NCI-H187 treated with DMSO at 0.1 percent for 48 hours (cell line): Measurements from ENCODE around the gene TMEM174.

Source experiments
- DNase-seq: peaks from one replicate; lab custom pipeline; 2025; lab: John Stamatoyannopoulos, UW

Gene TMEM174

GRCh38 chr5:73172951-73173350 lies at the start of gene TMEM174:
Gene TMEM174 (plus strand): TSS chr5:73173193. CDS start chr5:73173244, 51 bp downstream.
- no peak for DNase-seq

GRCh38 chr5:73125289-73125688 lies 47.7 kb upstream of the TMEM174 start:
- no peak for DNase-seq

GRCh38 chr5:73126381-73126780 lies 46.6 kb upstream of the TMEM174 start:
- DNase-seq = no peak

GRCh38 chr5:73126957-73127356 lies 46.0 kb upstream of the TMEM174 start:
- no peak for DNase-seq

DNA sequence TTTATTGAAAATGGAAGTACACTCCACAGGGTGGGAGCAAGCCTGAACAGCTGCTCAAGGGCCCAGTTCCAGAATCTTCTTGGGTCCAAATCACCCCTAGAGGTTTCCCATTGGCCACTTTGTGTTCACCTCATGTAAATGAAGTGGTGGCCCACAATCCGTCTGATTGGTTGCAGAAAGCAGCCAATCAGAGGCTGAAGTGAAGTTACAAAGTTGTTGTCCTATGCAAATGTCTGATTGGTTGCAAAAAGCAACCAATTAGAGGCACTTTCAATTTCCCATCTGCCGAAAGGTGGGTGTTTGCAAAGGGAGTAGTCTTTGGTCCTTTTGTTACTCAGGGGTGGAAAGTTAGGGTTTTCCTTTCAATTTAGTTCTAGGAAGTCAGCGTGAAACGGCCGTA lies 43.9 kb upstream of the TMEM174 start:
- no peak for DNase-seq

GRCh38 chr5:73130811-73131210 lies 42.2 kb upstream of the TMEM174 start:
- DNase-seq = no peak

DNA sequence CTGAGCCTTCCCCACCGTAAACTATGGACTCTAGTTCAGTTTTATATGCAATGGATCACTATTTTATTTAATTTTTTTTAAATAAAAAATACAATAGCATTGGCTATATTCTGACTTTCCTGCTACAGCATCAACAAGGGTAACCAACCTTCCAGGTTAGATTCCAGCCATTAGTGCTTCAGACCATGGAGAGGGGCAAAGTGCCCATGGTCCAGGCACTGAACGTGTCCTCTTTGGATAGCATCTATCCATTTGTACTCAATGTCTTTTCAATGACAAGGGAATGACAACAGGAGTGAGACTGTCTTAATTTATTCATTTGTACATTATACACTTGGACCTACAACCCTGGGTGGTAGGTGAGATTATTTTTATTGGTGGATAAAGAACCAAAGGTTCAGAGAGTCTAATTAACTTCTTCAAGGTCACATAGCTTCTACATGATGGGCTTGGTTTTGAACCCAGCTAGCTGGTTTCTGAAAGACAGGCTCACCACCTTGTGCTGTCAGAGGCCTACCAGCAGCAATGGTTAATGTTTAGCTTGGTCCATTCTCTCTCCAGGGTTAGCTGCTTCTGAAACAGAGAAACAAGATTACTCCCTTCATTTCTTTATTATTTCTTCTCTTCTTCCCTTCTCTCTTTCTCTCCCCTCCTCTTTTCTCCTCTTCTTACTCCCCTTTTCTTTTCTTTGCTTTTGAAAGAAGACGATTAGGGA lies 41.1 kb upstream of the TMEM174 start:
- DNase-seq = no peak

DNA sequence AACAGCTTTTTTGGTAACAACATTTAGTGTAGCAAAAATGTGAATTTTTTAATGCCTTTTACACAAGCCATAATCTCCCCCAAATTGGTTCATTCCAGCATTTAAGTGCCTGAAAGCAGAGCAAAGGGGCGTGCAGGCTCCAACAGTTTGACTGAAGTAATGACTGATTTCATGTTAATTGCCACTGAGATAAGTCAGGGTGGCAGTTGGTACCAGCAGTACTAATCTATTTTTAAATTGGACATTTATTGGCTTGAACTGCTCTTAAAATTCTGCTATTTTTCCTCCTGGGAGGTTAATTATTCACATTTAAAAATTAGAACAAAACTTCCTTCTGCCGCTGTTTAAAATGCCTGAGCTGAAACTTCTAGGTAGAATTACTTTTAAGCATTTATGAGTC lies 40.2 kb upstream of the TMEM174 start:
- DNase-seq = no peak

GRCh38 chr5:73135021-73135420 lies 38.0 kb upstream of the TMEM174 start:
- DNase-seq = no peak

DNA sequence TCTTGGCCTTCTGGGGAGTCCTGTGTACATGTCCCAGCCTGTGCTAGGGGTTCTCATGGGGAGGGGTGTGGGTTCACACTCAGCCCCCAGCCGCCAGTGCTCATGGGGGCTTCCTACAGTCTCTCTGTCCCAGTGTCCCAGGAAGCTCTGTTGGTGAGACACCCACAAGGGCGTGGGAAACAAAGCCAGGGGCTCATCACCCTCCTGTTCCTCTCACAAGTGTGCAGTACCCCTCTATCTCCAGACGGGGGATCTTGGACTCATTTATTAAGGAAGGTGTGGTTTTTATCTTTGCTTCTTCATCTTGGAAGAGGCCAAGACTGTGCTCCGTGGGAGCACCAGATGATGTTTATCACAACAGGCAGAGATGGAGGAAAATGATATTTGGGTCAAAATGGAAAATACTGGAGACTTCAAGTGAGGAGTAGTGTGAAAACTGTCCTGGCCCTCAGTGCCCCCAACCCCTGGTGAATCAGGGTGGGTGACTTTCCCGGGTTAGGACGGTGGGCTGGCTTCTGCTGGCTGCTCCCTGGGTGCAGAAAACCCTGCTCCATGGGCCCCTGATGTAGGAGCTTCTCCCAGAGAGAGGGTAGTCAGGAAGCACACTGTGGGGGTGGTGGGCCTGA lies 37.5 kb upstream of the TMEM174 start:
- DNase-seq = no peak

DNA sequence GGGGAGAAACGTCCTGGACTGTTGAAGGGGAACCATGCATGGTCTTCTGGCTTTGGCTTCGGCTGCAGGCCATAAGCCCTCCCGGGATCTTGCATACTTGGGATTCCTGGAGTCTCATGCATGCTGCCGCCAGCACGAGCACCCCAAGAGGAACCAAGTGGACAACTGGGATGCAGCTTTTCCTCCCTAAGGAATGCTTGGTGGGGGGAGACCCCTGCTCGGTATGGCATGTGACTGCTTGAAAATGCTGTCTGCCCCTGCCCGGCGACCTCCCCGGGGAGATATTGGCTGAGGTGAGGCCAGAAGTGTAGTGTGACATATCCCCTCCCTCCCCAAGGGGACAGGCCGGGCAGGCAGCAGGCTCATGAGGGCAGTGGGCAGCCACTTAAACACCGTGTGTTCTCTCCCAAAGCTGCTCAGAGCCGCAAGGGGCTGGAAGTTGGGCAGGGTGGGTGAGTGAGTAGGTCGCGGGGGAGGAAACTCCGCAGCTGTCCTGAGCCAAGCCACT lies 36.9 kb upstream of the TMEM174 start:
- no peak for DNase-seq

- no peak for DNase-seq
These were observed 35.1 kb upstream of the TMEM174 start for GRCh38 chr5:73137563-73138530.

GRCh38 chr5:73139485-73139884 lies 33.5 kb upstream of the TMEM174 start:
- no peak for DNase-seq

DNA sequence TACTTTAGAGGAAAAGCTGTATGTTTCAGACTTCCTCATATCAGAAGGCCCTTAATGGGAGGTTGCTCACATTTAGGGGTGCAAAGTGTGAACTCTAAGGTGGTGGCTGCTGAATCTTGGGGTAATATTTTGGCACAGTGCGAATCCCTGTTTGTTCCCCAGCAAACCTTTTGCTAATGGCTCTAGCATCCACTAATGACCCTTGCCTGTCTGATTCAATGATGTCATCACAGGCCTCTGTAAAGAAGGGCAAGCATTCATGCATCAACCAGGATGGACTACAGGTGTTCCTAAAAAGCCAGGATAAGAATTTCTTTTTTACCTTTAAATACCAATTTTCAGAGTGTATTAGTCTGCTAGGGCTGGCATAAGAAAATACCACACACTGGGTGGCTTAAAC lies 32.2 kb upstream of the TMEM174 start:
- no peak for DNase-seq

DNA sequence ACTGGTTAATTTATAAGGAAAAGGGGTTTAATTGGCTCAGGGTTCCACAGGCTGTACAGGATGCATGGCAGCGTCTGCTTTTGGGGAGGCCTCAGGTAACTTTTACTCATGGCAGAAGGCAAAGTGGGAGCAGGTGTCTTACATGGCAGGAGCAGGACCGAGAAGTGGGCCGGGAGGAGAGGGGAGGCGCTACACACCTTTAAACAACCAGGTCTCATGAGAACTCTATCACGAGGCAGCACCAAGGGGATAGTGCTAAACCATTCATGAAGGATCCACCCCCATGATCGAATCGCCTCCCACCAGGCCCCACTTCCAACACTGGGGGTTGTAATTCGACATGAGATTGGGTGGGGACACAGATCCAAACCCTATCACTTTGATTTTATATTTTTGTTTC lies 31.0 kb upstream of the TMEM174 start:
- no peak for DNase-seq

GRCh38 chr5:73143716-73144115 lies 29.3 kb upstream of the TMEM174 start:
- no peak for DNase-seq

DNA sequence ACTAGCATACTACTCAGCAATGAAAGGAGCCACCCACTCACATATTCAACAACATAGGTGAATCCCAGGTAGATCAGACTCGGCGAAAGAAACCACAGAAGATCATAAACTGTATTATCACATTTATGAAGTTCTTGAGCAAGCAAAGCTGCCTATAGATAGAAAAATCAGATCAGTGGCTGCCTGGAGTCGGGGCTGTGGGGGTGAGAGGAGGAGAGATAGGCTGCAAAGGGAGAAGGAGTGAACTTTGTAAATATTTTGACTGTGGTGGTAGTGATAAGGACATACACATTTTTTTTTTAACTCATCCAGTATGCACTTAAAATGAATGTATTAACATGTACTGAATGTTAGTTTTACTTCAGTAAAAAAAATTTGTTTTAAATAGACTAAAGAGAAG lies 23.5 kb upstream of the TMEM174 start:
- DNase-seq = no peak

DNA sequence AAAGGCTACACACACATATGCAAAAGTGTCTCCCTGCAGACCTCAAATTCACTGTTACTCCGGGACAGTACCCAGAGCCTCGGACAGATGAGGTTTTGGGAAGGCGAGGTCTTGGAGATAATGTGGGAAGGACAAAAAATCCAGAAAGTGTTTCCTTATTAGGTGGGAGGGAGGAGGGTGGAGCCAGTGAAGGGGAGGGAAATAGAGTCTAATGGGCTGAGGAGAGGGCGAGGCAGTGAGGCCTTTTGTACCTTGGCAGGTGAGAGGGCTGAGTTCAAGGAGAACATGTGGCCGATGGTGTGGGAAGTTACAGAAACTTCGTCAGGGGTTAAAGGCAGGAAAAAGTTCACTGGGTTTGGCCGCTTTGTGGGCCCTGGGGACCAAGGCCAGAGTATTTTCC lies 22.1 kb upstream of the TMEM174 start:
- no peak for DNase-seq

DNA sequence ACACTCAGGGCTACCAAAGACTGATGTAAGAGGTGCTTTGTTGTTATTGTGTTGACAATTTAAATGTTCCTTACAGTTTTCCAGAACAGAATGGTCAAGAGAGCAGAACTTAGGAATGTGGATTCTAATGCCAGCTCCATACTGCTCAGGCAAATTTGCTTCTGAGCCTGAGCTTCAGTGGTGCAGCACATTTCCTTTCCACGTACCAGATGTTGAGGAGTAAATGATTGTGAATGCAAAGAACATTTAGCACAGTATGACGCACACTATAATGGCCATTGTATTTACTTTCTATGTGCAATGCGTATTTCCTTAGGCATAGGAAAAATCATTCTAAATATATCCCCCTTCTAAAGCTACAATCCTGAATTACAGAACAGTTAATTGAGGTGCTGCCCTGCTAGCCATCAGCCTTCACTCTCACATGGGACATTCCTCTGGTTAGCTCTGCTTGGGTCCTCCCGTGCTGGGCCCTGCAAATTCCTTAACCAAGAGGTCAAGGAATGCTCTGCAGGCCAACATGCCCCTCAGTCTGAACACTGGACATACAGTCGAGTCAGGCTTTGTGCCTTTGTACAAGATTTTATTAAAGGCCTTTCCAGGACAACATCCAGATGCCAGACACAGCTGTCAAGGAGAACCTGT lies 21.1 kb upstream of the TMEM174 start:
- no peak for DNase-seq

DNA sequence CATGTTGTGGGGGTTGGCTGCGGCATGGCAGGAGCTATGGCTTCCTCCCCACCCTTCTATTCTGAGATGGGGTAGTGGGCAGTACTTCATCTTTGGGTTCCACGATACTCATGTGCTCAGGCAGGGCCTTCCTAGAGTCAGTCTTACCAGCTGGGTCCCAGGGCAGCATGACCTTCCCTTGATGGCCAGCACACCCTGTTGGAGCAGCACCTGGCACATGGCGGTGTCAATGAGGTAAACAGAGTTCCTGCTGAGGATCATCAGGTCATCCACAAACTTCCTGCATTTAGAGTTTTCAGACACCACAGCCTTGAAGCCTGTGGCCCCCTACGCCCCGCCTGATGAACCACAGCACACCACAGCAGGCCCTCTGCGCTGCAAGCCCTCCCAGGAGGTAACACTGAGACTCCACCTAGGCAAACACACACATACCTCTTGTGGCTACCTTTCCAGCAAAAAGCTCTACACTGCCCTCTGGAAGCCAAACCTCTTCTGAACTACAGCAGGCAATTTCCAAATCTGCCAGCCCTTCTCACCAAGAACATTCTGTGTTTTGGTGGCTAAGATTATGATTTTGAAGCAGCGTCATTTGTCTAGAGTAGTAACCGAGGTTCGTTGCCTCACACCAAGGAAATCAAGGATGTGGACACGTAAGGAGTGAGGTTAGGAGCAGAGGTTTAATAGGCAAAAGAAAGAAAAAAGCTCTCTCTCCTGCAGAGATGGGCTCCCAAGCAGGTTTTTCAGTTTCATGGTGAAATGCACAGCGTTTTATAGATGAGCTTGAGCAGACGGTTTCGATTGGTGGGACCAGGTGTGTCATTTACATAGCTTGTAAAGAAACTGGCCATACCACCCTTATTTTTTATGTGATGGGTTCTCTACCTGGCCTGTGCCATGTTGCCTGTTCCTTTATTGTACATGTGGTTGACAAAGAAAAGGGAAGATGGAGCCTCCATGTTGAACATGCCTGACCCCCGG lies 20.3 kb upstream of the TMEM174 start:
- DNase-seq = no peak

- DNase-seq = no peak
These were observed 19.5 kb upstream of the TMEM174 start for GRCh38 chr5:73153513-73153912.
